Measurements from ENCODE around the gene CRIM1.

CRIM1 gene

DNA sequence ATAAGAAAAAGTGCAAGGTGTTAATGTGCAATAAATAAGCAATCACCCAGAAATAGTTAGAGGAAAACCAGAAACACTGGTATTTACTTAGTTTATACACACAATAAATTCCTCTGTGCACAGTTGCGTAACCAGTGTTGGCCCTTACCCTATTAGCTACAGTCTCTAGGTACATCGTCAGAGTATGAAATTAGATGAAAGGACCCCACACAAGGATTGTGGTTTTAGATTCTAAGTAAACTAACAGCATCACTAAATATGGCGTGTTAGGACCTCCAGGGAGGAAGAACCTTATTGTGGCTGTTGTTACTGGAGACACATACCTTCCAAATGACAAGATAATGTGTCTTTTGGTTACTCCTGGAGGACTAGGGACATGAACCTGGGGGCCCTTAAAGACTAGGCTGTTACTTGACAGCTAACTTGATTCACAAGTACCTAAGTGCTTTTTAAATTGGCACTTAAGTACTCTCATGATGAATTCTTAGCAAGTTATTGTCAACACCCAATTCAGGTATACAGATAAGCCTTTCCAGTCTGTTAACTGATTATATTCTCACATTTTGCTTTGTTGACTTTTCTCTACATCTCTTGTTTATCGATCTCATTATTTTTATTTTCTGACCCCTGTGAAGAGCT lies 127.1 kb downstream of the CRIM1 start:
- DNase-seq (ENCODE audit: low read depth), result no peak

DNA sequence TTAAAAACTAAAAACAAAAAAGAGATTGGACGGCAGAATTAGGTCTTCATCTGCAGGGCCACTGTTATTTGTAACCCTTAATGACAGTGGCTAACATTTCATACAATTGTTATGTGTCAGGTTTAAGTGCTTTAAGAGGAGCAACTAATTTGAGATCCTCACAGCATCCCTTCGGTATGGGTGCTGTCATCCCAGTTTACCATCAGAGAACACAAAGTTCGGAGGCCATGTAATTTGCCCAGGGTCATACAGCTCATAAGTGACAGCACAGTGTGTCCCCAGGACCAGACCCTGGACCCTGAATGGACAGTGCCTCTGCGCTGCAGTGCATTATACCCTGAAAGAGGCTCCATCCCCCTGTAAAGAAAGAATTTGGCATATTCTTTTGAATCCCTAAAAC lies 127.7 kb downstream of the CRIM1 start:
- no peak for DNase-seq (ENCODE audit: low read depth)

DNA sequence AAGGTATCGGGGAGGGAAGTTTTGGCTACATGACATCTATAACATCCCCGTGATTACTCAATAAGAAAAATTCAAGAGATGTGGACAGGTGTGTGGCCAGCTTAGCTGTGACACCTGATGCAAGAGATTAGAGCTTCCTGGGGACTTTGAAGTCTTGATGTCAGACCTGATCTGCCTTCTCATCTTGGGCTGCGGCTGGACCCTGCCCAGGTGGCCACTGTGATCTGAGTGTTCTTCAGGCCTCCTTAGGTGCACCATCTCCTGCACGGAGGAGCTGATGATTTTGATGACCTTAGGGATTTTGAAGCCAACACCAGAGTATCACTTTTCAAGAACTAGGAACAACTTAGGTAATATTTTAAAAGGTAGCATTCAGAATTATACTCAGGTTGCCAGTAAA lies 128.9 kb downstream of the CRIM1 start:
- DNase-seq (ENCODE audit: low read depth), result no peak

DNA sequence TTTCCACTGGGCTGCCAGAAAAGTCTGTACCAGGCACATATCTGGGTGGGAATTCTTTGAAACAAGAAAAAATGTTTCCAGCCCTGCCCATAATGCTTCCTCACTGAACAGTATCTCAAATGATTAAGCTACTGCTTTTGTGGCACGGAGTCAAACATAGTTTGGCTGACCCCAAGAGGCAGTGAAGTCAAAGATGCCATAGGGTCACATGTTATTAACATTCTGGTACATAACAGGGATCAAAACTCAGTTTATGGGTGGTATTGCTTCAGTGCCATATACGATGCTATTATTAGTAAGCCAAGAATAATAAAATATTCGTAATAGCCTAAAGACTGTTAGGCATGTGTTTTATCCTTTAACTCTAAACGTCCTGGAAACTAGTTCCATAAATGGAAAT lies 129.9 kb downstream of the CRIM1 start:
- no peak for DNase-seq (ENCODE audit: low read depth)

DNA sequence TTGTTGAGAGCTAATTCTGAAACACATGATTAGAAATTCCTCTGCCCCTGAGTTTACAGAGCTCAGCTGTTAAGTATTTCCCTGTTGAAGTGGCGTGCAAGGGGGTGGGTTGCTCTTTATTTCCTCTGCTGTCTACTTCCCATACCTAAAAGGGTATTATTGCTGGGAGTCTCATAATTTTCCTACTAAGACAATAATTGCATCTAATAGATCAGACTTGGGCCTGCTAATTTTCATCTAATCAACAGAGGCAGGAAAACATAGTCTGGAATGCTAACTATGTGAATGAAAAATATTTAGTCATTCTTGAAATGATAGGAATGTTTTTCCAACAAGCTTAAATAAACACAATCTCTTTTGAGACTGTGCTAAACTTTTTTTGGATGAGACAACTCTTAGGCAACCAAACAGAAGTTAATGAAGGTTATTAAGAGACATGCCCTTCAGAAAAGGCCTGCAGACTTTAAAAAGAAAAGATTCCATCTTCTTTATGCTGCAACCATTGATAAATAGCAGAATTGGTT lies 131.0 kb downstream of the CRIM1 start:
- DNase-seq (ENCODE audit: low read depth), result no peak

DNA sequence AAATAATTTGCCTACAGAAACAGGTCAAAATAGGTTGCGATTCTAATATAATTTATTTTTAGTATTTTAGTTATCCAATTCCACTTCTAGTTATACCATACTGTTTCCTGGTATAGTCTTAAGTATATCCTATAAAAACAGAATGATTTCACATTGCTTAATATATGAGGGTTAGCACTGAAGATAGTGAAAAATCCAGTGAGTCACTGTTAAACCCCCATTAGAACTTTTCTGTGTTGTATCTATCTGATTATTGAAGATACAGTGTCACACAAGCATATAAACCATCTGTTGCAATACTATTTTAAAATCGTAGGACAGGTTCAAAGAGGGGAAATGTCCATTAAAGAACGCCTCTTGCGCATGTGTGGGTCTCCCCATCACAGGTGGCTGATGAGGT lies 132.4 kb downstream of the CRIM1 start:
- no peak for DNase-seq (ENCODE audit: low read depth)

DNA sequence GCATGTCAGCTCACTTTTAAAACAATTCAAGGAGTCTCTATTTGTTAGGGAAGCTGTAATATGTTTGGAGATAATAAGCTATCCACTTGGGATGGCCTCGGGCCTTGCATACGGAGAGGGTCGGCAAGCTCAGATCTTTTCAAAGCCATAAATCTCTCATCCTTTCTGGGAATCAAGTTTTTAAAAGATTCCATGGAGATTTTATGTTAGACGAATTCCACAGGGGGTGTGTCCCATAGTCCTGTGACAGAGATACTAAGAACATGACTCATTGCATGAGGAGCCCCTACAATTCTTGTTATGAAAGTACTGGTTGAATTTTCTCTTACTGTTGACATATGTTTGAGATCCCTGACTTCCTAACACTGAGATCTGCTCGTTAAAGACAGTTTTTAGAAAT lies 133.7 kb downstream of the CRIM1 start:
- DNase-seq (ENCODE audit: low read depth), result no peak

DNA sequence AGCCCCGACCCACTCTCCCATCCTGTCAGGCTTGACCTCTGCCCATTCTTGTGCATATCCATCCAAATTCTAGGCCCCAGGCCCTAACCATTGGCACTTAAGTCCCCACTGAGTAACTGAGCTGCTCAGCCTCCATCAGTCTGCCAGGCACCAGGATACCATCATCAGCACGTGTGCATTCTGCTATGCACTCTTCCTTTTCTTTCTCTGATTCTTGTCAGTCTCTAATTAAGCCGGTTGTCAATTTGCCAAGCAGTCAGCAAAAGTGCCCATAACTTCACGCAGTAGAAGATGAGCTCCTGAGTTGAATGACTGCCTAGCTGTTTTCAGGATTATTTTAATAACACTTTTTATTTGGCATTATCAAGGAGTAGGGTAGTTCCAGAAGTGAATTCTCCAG lies 135.2 kb downstream of the CRIM1 start:
- DNase-seq (ENCODE audit: low read depth), result no peak

DNA sequence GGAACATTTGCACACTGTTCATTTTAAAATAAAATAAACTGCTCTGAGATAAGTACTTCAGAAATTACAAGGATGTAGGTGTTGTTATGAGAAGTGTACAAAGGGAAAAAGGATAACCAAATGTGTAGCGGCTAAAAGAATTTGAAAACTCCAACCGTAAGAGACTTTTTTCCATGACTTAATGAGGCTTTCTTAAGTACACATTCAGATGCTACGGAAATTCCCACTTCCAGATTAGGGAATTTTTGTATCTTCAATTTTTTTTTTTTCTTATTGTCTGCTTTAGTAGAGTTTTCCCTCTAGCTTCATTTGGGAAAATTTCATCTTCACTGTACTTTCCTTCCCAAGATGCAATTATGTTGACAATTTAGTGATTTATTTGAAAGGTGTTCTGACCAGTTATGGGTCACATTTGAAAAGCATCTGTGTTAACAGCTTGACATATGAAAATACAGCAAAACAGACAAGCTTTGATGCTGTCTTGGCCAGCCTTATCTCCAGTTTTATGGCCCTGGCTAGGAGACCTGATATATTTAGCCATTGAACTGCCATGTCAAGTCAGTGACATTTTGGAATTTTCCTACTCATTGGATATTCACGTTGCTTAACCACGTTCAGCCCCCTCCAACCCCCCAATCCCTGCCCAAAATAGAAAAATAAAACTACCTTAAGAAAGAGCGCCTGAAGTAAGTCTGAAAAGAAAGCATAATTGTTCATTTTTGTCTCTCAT lies 136.8 kb downstream of the CRIM1 start:
- no peak for DNase-seq (ENCODE audit: low read depth)

DNA sequence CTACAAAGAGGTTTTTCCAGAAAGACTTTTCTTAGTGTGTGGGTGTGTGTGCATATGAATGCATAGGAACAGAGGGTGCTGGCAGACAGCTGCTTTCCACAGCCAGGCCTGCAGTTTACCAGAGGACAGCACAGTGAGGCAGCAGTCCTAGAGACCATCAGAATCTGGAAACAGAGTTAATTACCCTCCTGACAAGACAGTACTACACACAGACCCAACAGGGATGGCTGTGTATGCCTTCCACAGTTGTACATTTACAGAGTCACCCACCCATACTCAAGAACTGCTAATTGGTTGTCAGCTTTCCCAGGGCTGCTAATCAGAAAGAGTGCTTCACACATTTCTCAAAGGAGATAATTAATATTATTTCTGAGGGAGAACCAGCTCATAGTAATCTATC lies 137.7 kb downstream of the CRIM1 start:
- no peak for DNase-seq (ENCODE audit: low read depth)

DNA sequence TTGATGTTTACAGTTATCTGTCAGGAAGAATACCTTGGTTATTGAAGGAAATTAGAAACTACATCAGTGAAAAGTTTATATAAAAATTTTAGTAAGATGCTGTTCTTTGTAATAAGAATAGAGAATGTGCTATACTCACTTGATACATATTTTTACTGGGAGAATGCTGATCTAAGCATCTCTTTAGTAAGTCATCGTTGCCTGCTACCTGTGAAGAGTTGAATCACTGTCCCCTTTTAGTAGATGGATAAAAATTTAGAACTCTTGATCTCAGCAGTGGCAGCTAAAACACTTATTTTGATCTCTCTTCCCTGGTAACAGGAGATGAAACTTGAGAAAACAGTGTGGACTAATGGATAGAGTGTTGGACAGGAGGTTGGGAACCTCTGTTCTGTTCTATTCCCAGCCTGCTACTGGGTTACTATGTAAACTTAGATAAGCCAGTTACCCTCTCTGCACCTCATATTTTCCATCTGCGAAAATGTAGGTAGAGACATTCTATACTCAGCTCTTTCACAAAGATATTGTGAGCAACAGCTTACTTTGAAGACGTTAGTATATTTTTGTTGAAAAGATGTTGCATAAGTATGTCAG lies 142.1 kb downstream of the CRIM1 start:
- DNase-seq (ENCODE audit: low read depth), result no peak

DNA sequence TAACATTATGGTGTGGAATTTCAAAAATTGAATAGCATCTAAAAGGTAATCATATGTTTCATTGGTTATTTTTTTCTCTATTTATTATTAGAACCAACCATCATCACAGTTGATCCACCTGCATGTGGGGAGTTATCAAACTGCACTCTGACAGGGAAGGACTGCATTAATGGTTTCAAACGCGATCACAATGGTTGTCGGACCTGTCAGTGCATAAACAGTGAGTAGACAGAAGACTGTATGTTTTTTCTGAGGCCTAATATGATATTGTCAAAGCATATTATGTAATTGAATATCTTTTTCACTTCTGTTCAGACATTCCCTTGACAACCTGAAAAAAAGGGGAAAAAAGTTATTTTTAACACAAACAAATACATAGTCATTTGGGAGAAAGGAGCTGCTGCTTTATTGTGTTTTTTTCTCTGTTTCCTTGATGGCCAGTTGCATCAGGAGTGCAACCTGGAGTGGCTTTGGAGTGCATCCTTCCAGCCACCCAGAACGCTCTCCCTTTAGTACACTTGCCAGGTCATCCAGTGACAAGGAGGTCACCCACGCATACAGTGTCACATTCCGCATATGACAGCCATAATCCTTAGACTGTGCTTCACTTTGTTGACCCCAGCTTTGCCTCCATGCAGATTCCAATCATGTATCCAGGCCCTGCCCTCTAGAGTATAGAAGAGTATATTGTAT lies 143.7 kb downstream of the CRIM1 start:
- DNase-seq (ENCODE audit: low read depth), result no peak

DNA sequence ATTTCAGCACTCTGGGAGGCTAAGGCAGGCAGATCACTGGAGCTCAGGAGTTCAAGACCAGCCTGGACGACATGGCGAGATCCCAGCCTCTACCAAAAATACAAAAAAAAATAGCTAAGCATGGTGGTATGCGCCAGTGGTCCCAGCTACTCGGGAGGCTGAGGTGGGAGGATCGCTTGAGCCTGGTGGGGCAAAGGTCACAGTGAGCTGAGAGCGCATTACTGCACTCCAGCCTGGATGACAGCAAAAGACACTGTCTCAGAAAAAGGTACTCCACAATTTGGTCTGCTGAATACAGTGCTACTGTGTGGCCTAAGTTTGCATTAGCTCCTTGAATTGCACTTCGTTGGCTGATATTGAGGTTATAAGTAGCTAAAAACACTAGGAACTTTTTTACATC lies 144.5 kb downstream of the CRIM1 start:
- DNase-seq (ENCODE audit: low read depth), result no peak

DNA sequence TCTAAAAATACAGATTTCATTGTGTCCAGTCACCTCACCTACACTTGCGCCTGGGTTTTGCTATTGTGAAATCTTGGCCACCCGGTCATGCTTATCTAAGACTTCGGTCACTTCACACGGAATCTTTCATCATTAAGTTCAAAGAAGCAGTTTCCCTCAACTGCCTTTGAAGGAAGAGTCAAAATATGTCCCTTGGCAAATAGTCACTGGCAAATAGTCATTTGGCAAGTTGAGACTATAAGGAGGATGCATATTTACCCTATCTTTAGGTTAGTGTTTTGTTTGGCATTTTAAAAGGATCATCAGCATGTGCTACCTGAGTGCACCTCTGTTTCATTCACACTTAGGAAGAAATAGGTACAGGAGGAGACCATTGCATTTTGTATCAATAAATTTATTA lies 146.5 kb downstream of the CRIM1 start:
- DNase-seq (ENCODE audit: low read depth), result no peak

DNA sequence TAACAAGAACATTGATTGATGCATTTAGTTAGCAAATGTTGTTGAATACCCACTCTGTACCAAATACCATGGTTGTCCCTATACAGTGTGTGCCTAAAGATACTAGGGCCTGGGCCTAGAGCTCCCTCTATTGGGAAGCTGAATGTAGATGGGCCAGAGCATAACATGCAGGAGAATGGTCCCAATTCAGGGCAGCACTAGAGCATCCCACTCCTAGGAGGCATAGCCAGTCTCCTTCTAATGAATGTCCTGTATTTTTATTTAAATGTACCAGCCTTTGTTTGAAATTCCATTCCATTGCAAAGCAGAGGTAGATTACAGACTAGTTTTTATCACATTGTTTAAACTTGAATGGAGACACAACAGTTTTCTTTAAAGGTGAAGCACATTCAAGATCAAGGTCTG lies 151.8 kb downstream of the CRIM1 start:
- DNase-seq (ENCODE audit: low read depth), result peak; percentile 5

DNA sequence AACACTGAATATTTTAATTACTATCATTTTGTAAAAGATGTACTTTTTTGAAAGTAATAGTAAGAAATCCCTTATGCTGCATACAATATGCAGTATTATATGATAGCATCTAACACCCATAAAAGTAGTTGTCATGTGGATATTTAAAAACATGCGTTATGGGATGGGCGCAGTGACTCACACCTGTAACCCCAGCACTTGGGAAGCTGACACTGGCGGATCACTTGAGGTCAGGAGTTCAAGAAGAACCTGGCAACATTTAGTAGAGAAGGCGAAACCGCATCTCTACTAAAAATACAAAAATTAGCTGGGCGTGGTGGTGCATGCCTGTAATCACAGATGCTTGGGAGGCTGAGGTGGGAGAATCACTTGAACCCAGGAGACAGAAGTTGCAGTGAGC lies 153.5 kb downstream of the CRIM1 start:
- no peak for DNase-seq (ENCODE audit: low read depth)

DNA sequence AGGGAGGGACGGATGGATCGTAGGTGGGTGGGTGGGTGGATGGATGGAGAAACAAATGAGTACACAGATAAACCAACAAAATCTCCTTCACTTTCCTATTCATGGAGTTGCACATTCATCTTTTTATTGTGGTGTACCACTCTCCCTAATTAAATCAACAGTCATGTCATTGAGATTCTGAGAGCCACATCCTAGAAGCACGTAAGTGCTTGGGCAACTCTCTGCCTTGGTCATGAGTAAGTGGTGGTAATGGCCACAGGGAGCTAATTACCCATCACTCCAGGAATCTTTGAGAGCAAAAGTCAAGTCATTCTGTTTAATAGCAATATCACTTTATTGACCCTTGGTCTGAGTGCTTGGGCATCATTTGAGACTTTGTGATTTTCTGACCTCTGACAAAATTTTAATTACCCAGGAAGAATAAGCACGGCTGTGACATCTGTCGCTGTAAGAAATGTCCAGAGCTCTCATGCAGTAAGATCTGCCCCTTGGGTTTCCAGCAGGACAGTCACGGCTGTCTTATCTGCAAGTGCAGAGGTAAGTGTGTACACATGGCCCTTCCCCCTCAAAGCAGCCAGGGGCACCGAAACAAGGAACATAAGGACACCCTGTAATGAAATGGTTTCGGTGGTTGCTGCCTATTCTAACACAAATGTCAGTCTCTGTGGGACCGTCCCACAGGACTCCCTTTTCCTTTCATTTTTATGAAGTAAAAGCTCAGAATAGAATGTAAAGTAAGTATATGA lies 156.5 kb downstream of the CRIM1 start:
- DNase-seq (ENCODE audit: low read depth), result no peak

DNA sequence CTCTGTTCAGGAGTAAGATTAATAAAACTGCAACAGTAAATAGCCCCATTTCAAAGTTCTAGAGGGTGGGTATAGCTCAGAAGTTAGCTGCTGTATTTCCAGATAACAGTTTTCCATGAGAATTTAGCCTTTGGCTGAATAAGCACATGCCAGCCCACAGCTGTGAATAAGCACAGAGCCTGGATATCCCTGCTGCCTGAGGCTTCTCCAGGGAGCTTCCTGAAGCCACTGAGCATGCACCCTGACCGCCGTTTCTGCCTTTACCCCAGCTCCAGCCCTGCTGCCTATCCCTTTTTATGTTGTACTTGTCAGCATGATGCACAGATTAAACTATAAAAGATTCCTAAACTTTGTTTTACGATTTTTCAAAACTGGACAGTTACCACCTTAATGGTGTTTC lies 157.1 kb downstream of the CRIM1 start:
- DNase-seq (ENCODE audit: low read depth), result no peak

DNA sequence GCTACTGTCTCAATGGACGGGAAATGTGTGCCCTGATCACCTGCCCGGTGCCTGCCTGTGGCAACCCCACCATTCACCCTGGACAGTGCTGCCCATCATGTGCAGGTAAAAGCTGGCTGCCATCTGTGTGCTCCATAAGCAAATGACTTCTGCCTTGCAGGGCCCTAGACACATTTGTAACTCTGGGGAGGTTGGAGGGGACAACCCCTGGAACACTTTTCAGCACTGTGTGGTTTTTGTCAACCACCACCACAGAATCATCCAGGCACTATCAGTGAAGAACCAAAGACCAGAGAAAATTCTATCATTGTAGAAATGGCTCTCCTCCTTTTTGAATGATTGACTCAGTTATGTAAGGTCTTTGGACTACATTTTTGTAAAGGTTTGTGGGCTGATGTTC lies 158.1 kb downstream of the CRIM1 start:
- DNase-seq (ENCODE audit: low read depth), result no peak

DNA sequence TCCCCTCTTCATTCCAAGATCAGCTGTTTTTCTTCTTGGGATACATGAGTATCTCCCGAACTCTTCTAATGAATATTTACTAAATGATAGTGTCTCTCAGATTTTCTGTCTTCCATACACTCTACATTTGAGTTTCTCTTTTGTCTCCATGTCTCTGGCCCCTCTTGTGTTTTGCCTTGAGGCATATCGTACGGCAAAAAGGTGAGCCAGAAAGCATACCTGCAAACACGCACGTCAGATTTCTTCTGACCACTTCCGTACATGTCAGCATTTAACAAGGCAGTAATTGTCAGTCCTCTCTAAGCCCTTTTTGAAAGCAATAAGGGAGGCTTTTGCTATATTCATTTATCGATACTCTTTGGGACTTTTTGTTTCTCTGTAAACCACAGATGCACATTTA lies 160.0 kb downstream of the CRIM1 start:
- no peak for DNase-seq (ENCODE audit: low read depth)

DNA sequence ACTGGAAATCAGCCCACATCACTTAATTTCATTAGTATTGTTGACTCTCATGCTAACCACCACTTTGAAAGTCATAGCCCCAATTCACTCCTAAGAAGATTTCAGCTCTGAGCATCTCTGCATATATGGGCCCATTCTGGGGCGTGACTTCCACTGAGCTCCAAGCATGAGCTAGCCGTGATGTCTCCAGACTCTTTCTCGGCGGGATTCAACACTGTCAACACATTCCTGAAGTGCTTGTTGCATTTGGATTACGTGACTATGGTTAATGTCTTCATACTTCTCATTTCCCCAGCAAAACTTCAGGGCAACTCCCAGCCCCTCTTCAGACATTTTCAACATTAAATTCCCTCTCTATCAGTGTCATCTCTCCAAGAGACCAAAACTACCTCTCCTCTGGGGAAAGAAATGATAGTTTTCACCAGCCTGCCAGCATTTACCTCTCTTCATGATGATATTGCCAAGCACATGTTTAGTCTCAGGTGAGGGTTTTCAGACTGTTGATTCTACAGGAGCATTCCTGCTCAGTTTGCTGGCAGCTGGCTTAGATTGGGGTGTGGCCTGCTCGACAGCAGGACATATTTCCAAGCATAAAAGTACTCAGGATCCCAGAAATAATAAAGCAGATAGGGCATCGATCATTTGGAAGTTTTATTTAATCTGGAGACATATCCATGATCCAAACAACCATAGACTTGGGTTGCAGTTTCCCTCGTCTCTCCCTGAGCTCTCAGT lies 160.7 kb downstream of the CRIM1 start:
- DNase-seq (ENCODE audit: low read depth), result no peak

Data from stimulated activated CD8-positive, alpha-beta memory T cell treated with anti-CD3 and anti-CD28 coated beads, Interleukin-12 subunit alpha, Interleukin-12 subunit beta, amount 100 ng/mL, for 1 hour (primary cell).